Endothelial cell of umbilical vein (primary cell): ENCODE results near the gene GLP2R. TPM values are rescaled to one million over a fixed set of nuclear protein-coding genes. Genes with fewer than 3 reads are reported as not detected.

ENCODE experiments used
- BruUV-seq: library from RNA; stranded (reverse); fragments of 400-500 nt; replicated peaks from 2 replicates; lab custom pipeline; 2021; lab: Mats Ljungman, UMichigan
- CTCF ChIA-PET: fragments of 300-600, 350-600 bp; sonication (Branson Sonifier 250); formaldehyde crosslinking; loops from one replicate; lab custom pipeline; 2021; ENCODE audit warnings: antibody characterized with exemption, inconsistent platforms; lab: Charles Lee
- POLR2A ChIA-PET: fragments of 300-600, 350-600 bp; sonication (Branson Sonifier 250); formaldehyde crosslinking; loops from one replicate; lab custom pipeline; 2021; ENCODE audit warnings: antibody characterized with exemption, inconsistent platforms; lab: Charles Lee
- DNase-seq: peaks from one replicate; pipeline ENCODE4 v3.0.0-alpha.2; 2011; ENCODE audit warnings: low read depth, low spot score
- FAIRE-seq: peaks from 2 replicates; lab custom pipeline; 2011; peaks lifted over from hg19 to GRCh38; lab: Jason Lieb, UNC
- H2AFZ ChIP-seq: 2 replicates; pipeline ENCODE4 v1.6.0; 2012; ENCODE audit warnings: low read depth, low read length, control low read depth, inconsistent platforms
- H3K27ac ChIP-seq: 2 replicates; pipeline ENCODE4 v1.5.1; 2011; ENCODE audit warnings: low read depth, mild to moderate bottlenecking, control low read depth, low read length, moderate library complexity; ENCODE audit not compliant: insufficient read depth
- H3K27me3 ChIP-seq, 2 experiments: 2 replicates each; pipeline versions ENCODE4 v1.6.0 to v1.6.1; 2011; ENCODE audit warnings: low read length in 2 of 2, mixed read lengths in 1 of 2; ENCODE audit not compliant: control insufficient read depth in 2 of 2, insufficient read depth in 2 of 2
- H3K36me3 ChIP-seq, 2 experiments: 2 replicates in 1 of 2; 3 replicates in 1 of 2; pipeline ENCODE4 v1.5.1; 2011; ENCODE audit warnings: low read length in 2 of 2, mild to moderate bottlenecking in 1 of 2, moderate library complexity in 1 of 2; ENCODE audit not compliant: control insufficient read depth in 2 of 2, insufficient read depth in 2 of 2; ENCODE audit errors: extremely low read depth in 1 of 2
- H3K4me1 ChIP-seq: 3 replicates; pipeline ENCODE4 v1.5.1; 2011; ENCODE audit warnings: mild to moderate bottlenecking, low read length; ENCODE audit not compliant: control insufficient read depth, insufficient read depth; ENCODE audit errors: extremely low read depth
- H3K4me2 ChIP-seq: 2 replicates; pipeline ENCODE4 v1.6.1; 2011; ENCODE audit warnings: low read length, control low read depth, mixed read lengths; ENCODE audit not compliant: insufficient read depth
- H3K4me3 ChIP-seq, 3 experiments: fragments of 200-600 bp in 1 of 3; sonication (generic), shearing (Covaris generic) in 1 of 3; replicated peaks in 1 of 3; 2 replicates each; pipeline ENCODE4 v1.5.1; 2011 to 2016; ENCODE audit warnings: control low read depth in 3 of 3, low read length in 3 of 3, mild to moderate bottlenecking in 2 of 3, inconsistent platforms in 1 of 3, low read depth in 1 of 3, moderate library complexity in 1 of 3; ENCODE audit not compliant: insufficient read depth in 1 of 3
- H3K79me2 ChIP-seq: 2 replicates; pipeline ENCODE4 v1.6.0; 2012; ENCODE audit warnings: low read length, inconsistent platforms; ENCODE audit not compliant: control insufficient read depth, insufficient read depth
- H3K9ac ChIP-seq: replicated peaks from 2 replicates; pipeline ENCODE3; 2011; ENCODE audit warnings: low read length, control low read depth; ENCODE audit not compliant: insufficient read depth; ENCODE audit errors: extremely low read depth
- H3K9me1 ChIP-seq: replicated peaks from 3 replicates; pipeline ENCODE4 v1.6.0; 2011; ENCODE audit warnings: mild to moderate bottlenecking, low read length; ENCODE audit not compliant: control insufficient read depth, insufficient read depth; ENCODE audit errors: extremely low read depth
- H3K9me3 ChIP-seq: replicated peaks from 2 replicates; pipeline ENCODE4 v1.5.1; 2012; ENCODE audit warnings: low read length, inconsistent platforms; ENCODE audit not compliant: control insufficient read depth, insufficient read depth
- H4K20me1 ChIP-seq: replicated peaks from 2 replicates; pipeline ENCODE3; 2011; ENCODE audit warnings: mild to moderate bottlenecking, low read length; ENCODE audit not compliant: control insufficient read depth, insufficient read depth; ENCODE audit errors: extremely low read depth
- EZH2 ChIP-seq: IDR thresholded peaks from 2 replicates; pipeline ENCODE4 v1.6.1; 2012; ENCODE audit warnings: borderline replicate concordance, low read depth, mild to moderate bottlenecking, moderate library complexity, low read length, inconsistent platforms; ENCODE audit not compliant: severe bottlenecking
- FOS ChIP-seq: IDR thresholded peaks from 2 replicates; pipeline ENCODE4 v1.6.1; 2011; ENCODE audit warnings: mild to moderate bottlenecking, low read length, moderate library complexity, borderline replicate concordance; ENCODE audit not compliant: insufficient read depth
- GATA2 ChIP-seq: IDR thresholded peaks from 2 replicates; pipeline ENCODE4 v1.7.0; 2011; ENCODE audit warnings: low read depth, mild to moderate bottlenecking, moderate library complexity, mixed read lengths, low read length; ENCODE audit not compliant: insufficient read length, insufficient read depth
- JUN ChIP-seq: IDR thresholded peaks from 2 replicates; pipeline ENCODE4 v1.6.1; 2011; ENCODE audit warnings: borderline replicate concordance, low read depth; ENCODE audit not compliant: insufficient read length, insufficient read depth
- MYC ChIP-seq: IDR thresholded peaks from one replicate; pipeline ENCODE4 v1.6.1; 2011; ENCODE audit warnings: mild to moderate bottlenecking, low read depth, low read length
- POLR2A ChIP-seq: IDR thresholded peaks from 2 replicates; pipeline ENCODE4 v1.6.1; 2012; ENCODE audit warnings: low read depth, mild to moderate bottlenecking, control low read depth, low read length
- POLR2AphosphoS5 ChIP-seq: IDR thresholded peaks from 2 replicates; pipeline ENCODE4 v1.6.1; 2012; ENCODE audit warnings: low read depth, mild to moderate bottlenecking, control low read depth, low read length, moderate library complexity; ENCODE audit not compliant: insufficient read depth
- dilution Hi-C: fragments of 300-500 bp; cut with MboI; formaldehyde crosslinking; loops from one replicate; pipeline ENCODE4 v1.15.0; 2019; ENCODE audit warnings: low sequenced_read_pairs; ENCODE audit not compliant: extremely low pct_ligation_motif_present
- intact Hi-C: fragments of 100-400 bp; cut with micrococcal nuclease; formaldehyde crosslinking; loops from one replicate; pipeline ENCODE4 v1.10.0; 2022
- polyA plus RNA-seq, 4 experiments: library from polyadenylated mRNA; depleted of rRNA in 3 of 4; stranded (reverse) in 3 of 4; unstranded in 1 of 4; fragments of >200 nt; gene quantifications; 2 replicates each; pipeline versions ENCODE4 v1.2.1 to v1.2.3, GENCODE V29; 2011 to 2012; ENCODE audit warnings: missing spikeins in 1 of 4
- total RNA-seq: library from RNA; stranded (reverse); gene quantifications from 2 replicates; pipeline ENCODE4 v1.2.3, GENCODE V29; 2021
- TF ChIP-seq, protein P1 (sequence below): IDR thresholded peaks from 2 replicates; pipeline ENCODE4 v1.6.1; 2011; ENCODE audit not compliant: insufficient read depth, insufficient read length
- TF ChIP-seq, protein P2 (sequence below), 2 donors: IDR thresholded peaks; 1 replicate in 1 of 2; 2 replicates in 1 of 2; pipeline ENCODE4 v1.5.1; 2011; ENCODE audit warnings: low read length in 2 of 2, mild to moderate bottlenecking in 2 of 2, moderate library complexity in 2 of 2, control low read depth in 1 of 2, inconsistent platforms in 1 of 2, low read depth in 1 of 2; ENCODE audit not compliant: insufficient read depth in 1 of 2; ENCODE audit errors: extremely low read depth in 1 of 2

GLP2R gene
- total and polyA plus RNA-seq, 2 donors (not counting 3 experiments of a cell fraction or from before 2014, with no cell fraction given): not detected

DNA sequence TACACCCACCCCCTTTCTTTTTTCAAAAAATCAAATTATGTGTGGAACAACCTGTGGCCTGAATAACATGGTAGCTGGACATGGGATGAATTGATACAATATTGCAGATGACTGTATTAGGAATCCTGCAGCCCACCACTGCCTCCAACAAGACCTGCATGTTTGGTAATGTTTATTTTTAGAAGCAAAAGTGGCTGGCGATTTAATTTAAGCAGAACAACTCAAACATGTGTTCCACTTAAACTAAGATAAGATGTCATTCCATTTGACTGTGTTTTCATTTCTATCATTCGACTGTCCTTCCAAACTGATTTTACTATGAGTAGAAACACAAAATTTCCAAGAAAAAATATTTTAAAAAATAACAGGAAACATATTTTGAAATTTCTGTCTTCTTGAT, 24.2 kb upstream of the GLP2R start:
- Histone ChIP-seq H3K27me3 (no peaks in the 10 kb centered on the region), H3K79me2 (no peaks in the 10 kb centered on the region), H3K9me3 (peaks cover 7% of the 10 kb centered on the region), H4K20me1 (no peaks in the 10 kb centered on the region), H2AFZ (no peak overlapping the region), H3K9me1 (no peaks in the 10 kb centered on the region), H3K27ac (no peak overlapping the region), H3K4me2 (no peak overlapping the region), H3K9ac (no peak overlapping the region), H3K4me3 (no peak overlapping the region), H3K36me3 (no peaks in the 10 kb centered on the region), H3K4me1 (no peaks in the 10 kb centered on the region)
- ChIA-PET CTCF (no interaction called here), POLR2A (no interaction called here)
- TF ChIP-seq FOS (no peak), POLR2AphosphoS5 (no peak), EZH2 (no peak), POLR2A (no peak), JUN (no peak), MYC (no peak)
- TF ChIP-seq, protein P1, sequence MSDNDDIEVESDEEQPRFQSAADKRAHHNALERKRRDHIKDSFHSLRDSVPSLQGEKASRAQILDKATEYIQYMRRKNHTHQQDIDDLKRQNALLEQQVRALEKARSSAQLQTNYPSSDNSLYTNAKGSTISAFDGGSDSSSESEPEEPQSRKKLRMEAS: no peak
- BruUV-seq: no TSS peak
- FAIRE-seq (no peak), DNase-seq (no peak)
- intact Hi-C loops: no loop called here
- dilution Hi-C loops: no loop called here

DNA sequence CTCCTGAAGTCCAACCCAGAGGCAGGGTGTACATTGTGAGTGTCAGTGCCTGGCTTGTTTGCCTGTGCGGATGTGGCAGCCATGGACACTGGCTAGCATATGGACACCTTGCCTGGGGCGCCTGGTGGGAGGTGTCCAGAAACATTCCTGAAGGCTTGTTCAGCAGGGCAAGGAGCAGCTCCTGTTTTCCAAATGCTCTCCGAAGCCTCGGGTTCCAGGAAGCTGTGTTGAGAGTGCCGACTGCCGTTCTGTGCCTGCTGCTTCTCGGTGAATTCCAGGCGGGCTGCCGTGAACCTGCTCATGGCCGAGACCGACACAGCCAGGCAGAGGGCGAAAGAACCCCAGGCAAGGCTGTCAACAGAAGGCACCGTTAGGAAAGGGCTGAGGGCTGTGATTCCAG, 23.4 kb upstream of the GLP2R start:
- H2AFZ ChIP-seq: no peak overlapping the region
- FAIRE-seq (no peak), DNase-seq (no peak)
- intact Hi-C loops (no loop called here), dilution Hi-C loops (no loop called here)
- H3K27me3 ChIP-seq: no peaks in the 10 kb centered on the region
- H3K4me1 ChIP-seq: no peaks in the 10 kb centered on the region
- H3K9me1 ChIP-seq: no peaks in the 10 kb centered on the region
- no peaks in the 10 kb centered on the region for H3K36me3 ChIP-seq
- H3K9ac ChIP-seq: no peak overlapping the region
- ChIA-PET POLR2A (no interaction called here), CTCF (no interaction called here)
- H4K20me1 ChIP-seq: no peaks in the 10 kb centered on the region
- H3K4me3 ChIP-seq: no peak overlapping the region
- no peak overlapping the region for H3K27ac ChIP-seq
- BruUV-seq: no TSS peak
- H3K9me3 ChIP-seq: peaks cover 7% of the 10 kb centered on the region
- H3K4me2 ChIP-seq: no peak overlapping the region
- H3K79me2 ChIP-seq: no peaks in the 10 kb centered on the region
- TF ChIP-seq, protein P1: no peak
- TF ChIP-seq POLR2A (no peak), EZH2 (no peak), MYC (no peak), FOS (no peak), POLR2AphosphoS5 (no peak), JUN (no peak), GATA2 (no peak)
- TF ChIP-seq, protein P2, sequence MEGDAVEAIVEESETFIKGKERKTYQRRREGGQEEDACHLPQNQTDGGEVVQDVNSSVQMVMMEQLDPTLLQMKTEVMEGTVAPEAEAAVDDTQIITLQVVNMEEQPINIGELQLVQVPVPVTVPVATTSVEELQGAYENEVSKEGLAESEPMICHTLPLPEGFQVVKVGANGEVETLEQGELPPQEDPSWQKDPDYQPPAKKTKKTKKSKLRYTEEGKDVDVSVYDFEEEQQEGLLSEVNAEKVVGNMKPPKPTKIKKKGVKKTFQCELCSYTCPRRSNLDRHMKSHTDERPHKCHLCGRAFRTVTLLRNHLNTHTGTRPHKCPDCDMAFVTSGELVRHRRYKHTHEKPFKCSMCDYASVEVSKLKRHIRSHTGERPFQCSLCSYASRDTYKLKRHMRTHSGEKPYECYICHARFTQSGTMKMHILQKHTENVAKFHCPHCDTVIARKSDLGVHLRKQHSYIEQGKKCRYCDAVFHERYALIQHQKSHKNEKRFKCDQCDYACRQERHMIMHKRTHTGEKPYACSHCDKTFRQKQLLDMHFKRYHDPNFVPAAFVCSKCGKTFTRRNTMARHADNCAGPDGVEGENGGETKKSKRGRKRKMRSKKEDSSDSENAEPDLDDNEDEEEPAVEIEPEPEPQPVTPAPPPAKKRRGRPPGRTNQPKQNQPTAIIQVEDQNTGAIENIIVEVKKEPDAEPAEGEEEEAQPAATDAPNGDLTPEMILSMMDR (IDR thresholded peaks at IDR 0.05; ENCODE audit: extremely low read depth in 1 of 2, insufficient read depth in 1 of 2, low read depth in 1 of 2, low read length in 2 of 2): no peak
